Middle frontal gyrus (tissue), 1 donor: ENCODE data around the gene CD40.

Experiments used
- DNase-seq: peaks from one replicate; pipeline ENCODE4 v3.0.0-alpha.2; 2015; ENCODE audit warnings: low spot score; ENCODE audit errors: extremely low spot score

Gene CD40

DNA sequence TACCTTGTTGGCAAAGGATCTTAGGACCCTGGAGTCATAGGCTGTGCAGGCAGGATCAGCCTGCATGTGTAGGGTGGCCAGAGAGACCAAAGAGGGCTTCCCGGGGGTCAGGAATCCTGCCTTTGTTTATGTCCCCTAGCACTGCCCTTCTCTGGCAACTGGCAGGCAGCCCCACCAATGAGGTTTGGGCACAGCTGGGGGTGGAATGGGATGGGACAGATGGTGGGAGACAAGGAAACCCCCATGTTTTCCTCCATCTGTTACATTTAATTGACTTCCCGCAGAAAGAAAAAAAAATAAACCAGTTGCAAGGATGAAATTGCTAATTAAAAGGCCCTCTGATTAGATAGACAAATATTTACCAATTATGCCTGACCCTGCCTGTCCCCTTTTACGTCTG, 27.6 kb downstream of the CD40 start:
- no peak for DNase-seq

DNA sequence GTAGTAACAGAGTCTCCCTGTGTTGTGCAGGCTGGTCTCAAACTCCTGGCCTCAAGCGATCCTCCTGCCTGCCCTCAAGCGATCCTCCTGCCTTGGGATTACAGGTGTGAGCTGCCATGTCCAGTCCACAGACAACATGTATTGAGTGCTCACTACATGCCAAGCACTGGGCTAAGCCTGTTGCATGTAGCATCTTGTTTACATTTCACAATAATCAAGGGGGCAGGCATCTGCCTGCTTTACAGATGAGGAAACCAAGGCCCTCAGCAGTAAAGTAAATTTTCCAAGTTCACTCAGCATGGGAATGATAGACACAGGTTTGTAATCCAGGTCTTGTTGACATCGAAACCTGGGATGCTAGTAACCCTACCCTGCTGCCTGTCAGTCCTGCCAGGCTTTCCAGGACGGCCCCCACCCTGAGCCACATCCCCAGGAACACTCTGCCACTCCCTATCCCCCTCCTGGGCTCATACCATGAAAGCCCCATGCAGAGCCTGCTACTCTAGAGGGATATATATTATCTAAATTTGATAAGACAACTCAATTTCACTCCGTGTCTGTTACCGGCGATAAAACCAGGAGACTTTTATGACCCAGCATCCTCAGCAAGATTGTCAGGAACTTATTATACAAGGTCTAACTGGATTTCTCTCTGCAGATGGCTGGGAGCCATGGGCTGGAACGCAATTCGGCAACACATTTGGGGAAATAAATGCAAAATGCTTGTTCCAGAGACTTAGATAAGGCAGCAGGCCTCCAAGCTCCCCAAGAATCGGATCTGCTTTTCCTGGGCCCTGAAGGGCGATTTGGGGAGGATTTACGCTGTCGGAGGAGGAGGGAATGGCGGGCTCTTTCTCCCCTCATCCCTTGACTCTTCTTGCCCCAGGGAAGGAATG, 30.4 kb downstream of the CD40 start:
- DNase-seq = no peak

DNA sequence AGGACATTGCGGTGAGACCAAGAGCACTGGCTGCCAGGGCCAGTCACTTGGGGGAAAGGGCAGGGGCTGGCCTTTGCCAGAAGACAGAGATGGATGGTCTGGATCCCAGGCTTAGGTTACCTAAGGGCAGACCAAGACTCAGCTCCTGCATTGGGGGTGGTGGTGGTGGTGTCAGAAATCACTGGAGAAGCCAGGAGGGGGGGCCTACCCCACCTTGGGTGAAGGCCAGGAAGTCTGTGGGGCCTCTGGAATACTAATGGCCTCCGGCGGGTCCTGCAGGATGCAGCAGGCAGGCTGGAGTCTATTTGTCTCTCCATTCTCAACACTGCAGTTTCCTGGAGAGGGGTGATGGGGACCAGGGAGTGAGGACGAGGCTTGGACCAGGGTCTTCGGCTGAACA, 32.8 kb downstream of the CD40 start:
- no peak for DNase-seq

DNA sequence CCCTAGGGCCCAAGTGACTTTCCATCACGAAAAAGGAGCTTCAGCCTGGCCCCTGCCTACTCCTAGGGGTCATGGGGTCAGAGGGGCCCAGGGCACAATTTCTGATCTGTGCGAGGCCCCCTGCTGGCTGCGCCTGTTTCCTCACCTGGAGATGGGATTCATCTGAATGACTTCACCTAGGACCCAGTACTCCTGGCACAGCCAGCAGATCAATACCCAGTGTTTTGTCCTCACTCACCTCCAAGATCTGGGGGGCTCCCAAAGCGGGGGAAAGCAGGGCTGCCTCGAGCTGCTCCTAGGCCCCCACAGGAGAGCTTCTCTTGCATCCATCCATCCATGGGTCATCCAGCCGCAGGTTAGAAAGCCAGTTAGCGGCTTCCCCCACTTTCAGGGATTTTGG, 33.8 kb downstream of the CD40 start:
- no peak for DNase-seq

- no peak for DNase-seq
Observed at GRCh38 chr20:46152824-46153586, 34.9 kb downstream of the CD40 start.

DNA sequence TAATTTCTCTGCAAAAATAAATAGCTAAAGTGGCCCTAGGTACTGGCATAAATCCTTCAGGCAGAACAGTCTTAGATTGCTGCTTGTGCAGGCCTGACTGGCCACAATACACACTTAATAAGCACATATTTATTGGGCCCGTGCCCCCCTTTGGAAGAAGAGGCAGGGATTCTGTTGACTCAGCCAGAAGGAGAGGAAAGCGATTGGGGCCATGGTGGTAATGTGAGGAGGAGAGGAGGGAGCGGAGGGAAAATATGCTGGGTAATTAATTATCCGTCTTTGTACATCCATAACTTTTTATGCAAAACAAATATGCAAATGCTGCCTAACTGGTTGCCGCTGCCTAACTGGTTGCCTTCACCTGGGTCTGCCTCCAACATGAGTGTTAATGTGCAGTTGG, 36.2 kb downstream of the CD40 start:
- DNase-seq = no peak

GRCh38 chr20:46154796-46155195, 36.7 kb downstream of the CD40 start:
- no peak for DNase-seq

GRCh38 chr20:46156065-46156464, 38.0 kb downstream of the CD40 start:
- DNase-seq = no peak

- no peak for DNase-seq
Observed at GRCh38 chr20:46157076-46157592, 39.0 kb downstream of the CD40 start.

DNA sequence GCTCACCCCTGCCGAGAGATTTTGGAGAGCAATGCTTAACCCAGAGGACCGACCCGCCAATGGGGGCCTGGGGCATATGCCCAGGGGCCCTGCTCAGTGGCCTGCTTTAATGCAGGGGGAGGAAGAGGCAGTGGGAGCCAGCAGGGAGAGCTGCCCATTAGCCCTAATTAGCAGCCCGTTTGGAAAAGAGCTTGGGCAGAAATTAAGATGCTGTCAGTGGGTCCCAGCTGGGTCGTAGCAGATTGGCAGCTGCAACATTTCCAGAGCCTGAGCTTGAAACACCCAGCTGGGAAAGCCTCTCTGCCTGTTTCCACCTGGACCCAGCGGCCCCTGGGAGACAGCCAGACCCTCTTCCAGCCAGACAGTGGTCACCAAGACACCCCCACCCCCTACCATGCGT, 39.5 kb downstream of the CD40 start:
- no peak for DNase-seq

GRCh38 chr20:46158476-46158987, 40.4 kb downstream of the CD40 start:
- no peak for DNase-seq

DNA sequence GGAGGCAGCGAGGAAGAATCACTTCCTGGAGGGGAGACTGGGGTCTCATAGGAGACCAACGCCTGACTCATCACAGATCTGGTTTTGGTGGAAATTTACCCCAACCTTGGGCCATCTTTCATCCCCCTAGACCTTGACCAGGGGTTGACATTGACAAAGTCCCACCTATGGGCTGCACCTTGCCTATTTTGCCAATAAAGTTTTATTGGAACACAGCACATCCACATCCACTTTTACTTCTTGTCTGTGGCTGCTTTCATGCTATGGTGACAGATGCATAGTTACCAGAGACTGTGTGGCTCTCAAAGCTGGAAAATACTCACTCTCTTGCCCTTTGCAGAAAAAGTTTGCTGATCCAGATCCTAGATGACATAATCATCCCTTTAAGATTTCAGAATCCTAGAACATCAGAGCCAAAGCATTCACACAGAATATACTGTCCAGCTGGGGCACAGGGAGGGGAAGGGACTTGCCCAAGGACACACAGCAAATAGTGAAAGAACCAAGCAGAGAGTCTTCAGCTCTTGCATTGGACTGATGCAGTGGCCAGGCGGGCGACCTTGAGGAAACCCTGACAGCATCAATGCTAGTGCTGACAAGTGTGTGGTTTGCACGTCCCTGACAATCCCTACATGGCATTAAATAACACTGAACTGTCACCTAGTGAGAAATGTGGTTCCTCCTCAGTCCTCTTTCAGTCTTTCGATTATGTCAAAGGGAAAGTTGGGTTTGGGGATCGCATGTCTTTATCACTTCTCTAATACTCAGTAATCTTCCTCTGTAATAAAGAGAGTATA, 41.2 kb downstream of the CD40 start:
- DNase-seq = no peak

DNA sequence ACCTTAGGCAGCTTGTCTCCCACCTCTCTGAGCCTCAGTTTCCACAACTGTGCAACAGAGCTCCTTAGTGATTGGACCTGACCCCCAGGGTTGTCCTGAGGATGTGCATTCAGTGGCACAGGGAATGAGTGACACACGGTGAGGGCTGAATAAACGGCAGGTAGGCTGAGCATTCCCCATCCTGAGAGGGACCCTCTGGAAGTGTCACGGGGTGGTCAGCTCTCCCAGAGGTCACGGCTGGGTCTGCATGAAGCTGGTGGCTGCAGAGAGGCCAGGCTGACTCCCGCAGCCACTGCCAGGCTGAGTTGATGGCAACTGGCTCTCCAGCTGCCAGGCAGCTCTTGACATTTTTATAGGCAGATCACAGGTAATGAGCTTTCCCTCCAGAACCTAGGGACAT, 42.5 kb downstream of the CD40 start:
- no peak for DNase-seq

DNA sequence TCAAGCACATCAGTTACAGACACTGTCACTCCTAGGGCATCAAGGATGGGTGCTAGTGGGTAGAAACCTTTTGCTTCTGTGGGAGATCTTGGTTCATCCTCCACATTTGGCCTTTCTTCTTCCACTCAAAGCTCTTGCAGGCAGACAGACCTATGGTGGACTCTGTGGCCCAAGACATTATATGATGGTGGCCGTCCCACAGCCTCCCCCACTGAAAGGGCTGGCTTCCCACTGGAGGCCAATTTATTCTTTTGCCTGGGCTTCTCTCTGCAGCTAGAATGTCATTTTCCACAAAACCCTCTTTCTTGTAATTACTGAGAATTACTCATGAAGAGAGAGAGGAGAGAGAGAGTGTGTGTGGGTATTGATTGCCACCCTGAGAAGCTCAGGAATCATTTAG, 43.8 kb downstream of the CD40 start:
- DNase-seq = no peak

- DNase-seq = no peak
Observed at GRCh38 chr20:46164254-46164653, 46.1 kb downstream of the CD40 start.

- DNase-seq = no peak
Observed at GRCh38 chr20:46167080-46167479, 49.0 kb downstream of the CD40 start.

DNA sequence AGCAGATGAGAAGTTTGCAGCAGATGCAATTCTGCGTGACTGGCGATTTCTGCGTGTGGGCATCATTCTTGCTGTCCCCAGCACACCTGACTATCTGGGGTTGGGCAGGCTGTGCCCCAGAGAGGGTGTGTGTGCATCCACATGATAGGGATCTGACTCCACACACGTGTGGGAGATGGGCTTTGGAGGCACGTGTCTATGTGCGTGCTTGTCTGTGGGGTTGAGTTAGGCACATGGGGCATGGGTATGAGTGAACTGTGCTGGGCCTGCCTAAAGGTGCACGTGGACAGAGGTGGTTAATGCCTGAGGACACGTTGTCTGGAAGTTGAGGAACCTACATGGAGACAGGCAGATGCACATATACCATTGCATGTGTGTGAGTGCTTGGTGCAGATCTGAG, 50.3 kb downstream of the CD40 start:
- no peak for DNase-seq

DNA sequence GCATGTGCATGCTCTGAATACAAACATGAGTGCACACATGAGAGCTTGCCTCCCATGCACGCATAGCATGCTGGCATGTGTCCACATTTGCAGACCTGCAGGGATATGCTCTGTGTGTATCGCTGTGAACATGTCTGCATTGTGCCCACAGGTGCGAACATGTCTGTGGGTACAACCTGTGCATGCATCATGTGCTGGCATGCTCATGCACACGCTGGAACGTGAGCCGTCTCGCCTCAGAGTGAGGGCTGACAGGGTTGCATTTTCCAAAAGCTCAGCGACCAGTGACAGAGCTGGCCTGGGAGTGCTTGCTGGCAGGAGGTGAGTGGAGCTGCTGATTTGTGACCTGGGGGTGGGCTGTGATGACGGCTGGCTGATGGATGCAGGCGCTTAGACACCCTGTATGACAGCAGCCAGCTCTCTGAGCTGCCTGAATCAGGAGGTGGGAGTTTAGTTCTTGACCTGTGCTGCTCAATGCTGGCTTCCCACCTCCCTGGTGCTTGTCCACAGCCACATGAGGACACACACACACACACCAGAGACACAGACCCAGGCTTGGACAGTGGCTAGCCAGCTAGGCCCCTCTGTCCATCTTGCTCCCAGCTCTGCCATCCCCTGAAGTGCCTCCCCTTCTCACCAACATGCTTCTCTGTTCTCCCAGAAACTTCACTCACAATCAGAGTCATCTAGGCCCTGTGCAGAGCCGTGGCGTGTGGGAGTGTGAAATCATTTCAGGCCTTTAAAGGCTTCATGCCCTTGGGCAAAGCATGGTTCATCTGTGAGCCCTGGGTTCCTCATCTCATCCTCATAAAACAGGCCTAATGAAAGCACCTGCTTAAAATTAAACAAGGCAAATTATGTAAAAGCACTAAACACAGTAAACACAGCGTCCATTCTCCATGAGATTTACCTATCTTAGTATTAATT, 51.4 kb downstream of the CD40 start:
- no peak for DNase-seq

DNA sequence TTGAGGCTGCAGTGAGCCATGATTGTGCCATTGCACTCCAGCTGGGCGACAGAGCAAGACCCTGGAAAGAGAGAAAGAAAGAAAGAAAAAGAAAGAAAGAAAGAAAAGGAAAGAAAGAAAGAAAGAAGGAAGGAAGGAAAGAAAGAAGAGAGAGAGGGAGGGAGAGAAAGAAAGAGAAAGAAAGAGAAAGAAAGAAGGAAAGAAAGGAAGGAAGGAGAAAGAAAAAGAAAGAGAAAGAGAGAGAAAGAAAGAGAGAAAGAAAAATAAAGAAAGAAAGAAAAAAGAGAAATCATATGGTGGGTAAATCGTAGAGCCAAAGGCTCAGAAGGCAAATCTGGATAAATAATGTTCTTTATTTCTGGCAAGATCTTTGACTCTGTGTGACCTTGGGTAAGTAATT, 53.4 kb downstream of the CD40 start:
- no peak for DNase-seq

DNA sequence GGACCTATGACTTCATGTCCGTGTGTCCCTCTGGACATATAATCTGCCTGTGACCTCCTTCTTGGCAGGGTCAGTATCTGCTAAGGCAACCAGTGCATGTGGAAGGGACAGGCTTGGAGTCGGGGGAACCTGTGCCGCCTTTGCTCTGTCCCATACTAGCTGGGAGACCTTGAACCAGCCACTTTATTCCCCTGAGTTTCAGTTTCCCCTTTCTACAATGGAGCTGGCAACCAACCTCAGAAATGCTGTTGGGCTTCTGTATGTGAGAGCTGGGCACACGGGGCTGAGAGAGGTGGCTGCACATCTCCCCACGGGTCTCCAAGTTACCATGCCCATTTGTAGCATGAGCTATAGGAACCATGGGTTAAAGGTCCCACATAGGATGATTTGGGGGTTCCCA, 53.8 kb downstream of the CD40 start:
- no peak for DNase-seq
